HFFc6 (cell line): ENCODE data around the gene PITX2. TPM values are rescaled to one million over a fixed set of nuclear protein-coding genes. Genes with fewer than 3 reads are reported as not detected.

ENCODE experiments used
- DNase-seq: peaks from one replicate; pipeline ENCODE4 v3.0.0-alpha.2; 2018
- H3K27ac Mint-ChIP-seq: 2 replicates; pipeline ENCODE4 v1.8.0; 2020; ENCODE audit warnings: mild to moderate bottlenecking, mixed read lengths
- H3K27me3 Mint-ChIP-seq: 2 replicates; pipeline ENCODE4 v1.8.0; 2021; ENCODE audit warnings: mild to moderate bottlenecking, moderate library complexity, mixed read lengths; ENCODE audit not compliant: insufficient read depth
- H3K36me3 Mint-ChIP-seq: 2 replicates; pipeline ENCODE4 v1.8.0; 2021; ENCODE audit warnings: low read depth, mixed read lengths
- H3K4me1 Mint-ChIP-seq: 2 replicates; pipeline ENCODE4 v1.8.0; 2020; ENCODE audit warnings: low read depth, mixed read lengths
- H3K4me3 Mint-ChIP-seq: 2 replicates; pipeline ENCODE4 v1.8.0; 2020; ENCODE audit warnings: mild to moderate bottlenecking, moderate library complexity, mixed read lengths
- H3K9me3 Mint-ChIP-seq: 2 replicates; pipeline ENCODE4 v1.8.0; 2020; ENCODE audit warnings: mild to moderate bottlenecking, mixed read lengths
- total RNA-seq, 6 experiments: library from RNA; stranded (reverse); fragmentation: NEBNext Ultra II Directional; extraction: Animal tissue kit (Norgen Biotek cat#: 25700); gene quantifications; 2 replicates in 1 of 6; 3 replicates in 5 of 6; pipeline ENCODE4 v1.2.3, GENCODE V29; 2021
- TF ChIP-seq, protein P1 (sequence below): fragments of 200-600 bp; sonication (generic); IDR thresholded peaks from 2 replicates; pipeline ENCODE4 v1.5.0; 2021; ENCODE audit warnings: antibody characterized with exemption, mild to moderate bottlenecking

The PITX2 gene
- total RNA-seq, 6 experiments from 2014 or later = 15.9 to 22.8 (median 17.9) TPM

DNA sequence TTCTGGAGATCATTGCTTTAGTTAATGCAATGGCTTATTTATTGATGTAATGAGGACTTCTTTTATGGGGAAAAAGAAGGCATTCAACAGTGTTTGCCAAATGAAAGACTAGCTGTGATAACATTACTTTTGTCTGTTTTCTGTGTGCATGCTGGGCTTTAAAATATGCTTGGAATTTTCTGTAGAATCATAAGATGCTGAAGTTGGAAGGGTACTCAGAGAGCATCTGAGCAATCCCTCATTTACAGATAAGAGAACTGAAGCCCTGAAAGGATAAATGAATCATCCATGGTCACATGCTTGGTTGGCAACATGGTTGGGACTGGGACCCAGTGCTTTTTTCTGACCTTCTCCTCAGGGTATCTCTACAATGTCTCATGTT, 31.4 kb upstream of the PITX2 start:
- peak overlapping the region; percentile 27; the same call in 1 of the 2 replicates for H3K27ac Mint-ChIP-seq
- H3K4me3 Mint-ChIP-seq = 0 out of 2 replicates have a peak overlapping the region, but pooled peaks have one; percentile 12
- H3K36me3 Mint-ChIP-seq = peaks cover 9% of the 10 kb centered on the region
- H3K9me3 Mint-ChIP-seq = peaks cover 6% of the 10 kb centered on the region
- TF ChIP-seq, protein P1, sequence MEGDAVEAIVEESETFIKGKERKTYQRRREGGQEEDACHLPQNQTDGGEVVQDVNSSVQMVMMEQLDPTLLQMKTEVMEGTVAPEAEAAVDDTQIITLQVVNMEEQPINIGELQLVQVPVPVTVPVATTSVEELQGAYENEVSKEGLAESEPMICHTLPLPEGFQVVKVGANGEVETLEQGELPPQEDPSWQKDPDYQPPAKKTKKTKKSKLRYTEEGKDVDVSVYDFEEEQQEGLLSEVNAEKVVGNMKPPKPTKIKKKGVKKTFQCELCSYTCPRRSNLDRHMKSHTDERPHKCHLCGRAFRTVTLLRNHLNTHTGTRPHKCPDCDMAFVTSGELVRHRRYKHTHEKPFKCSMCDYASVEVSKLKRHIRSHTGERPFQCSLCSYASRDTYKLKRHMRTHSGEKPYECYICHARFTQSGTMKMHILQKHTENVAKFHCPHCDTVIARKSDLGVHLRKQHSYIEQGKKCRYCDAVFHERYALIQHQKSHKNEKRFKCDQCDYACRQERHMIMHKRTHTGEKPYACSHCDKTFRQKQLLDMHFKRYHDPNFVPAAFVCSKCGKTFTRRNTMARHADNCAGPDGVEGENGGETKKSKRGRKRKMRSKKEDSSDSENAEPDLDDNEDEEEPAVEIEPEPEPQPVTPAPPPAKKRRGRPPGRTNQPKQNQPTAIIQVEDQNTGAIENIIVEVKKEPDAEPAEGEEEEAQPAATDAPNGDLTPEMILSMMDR = no peak
- DNase-seq = peak; percentile 40
- H3K27me3 Mint-ChIP-seq = peaks cover 5% of the 10 kb centered on the region
- H3K4me1 Mint-ChIP-seq = peaks cover 23% of the 10 kb centered on the region

DNA sequence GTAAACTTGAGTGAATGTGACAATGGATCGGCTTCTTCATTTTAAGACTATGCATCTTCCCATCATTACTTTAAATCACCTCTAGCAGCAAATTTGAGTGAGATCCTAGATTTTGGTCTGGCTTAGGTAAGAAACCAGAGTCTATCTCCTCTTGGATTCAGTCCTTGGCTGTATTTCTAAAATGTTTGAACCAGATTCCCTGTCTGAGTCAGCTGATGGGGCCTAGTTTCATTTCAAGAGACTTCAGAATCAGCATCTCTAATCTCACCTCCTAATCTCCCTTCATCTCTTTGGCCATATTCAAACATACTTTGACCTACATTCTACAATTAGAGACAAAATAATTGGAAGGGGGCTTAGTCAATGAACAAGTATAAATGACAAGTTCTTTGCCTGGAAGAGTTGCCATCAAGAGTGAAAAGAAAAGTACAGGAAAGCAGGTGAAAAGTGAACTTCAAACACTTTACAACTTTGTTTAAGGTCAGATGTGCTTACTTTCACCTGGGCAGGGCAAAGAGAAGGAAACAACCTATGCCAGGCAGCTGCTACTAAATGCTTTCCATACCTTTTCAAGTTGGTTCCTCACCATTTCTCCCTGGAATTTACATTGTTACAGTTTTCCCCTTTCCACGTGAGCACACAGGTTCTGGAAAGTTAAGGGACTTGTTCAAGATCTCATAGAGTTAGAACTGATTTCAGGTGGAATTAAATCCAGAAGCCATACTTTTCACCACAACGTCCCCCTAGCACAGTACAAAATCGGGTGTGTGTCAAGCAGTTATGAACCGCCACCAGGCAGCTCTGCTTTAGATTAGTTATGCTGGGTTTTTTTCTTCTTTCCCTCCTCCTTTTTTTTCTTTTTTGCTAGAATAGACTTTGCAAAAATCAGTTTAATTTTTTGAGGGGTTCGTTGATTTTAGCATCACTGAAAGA, 30.7 kb upstream of the PITX2 start:
- no peak for DNase-seq
- Mint-ChIP-seq H3K36me3 (peaks cover 4% of the 10 kb centered on the region; the same call in 1 of the 2 replicates), H3K27ac (peak overlapping the region; percentile 27; the same call in 1 of the 2 replicates), H3K27me3 (peaks cover 5% of the 10 kb centered on the region; the same call in 1 of the 2 replicates), H3K4me3 (0 out of 2 replicates have a peak overlapping the region, but pooled peaks have one; percentile 12), H3K4me1 (peaks cover 23% of the 10 kb centered on the region), H3K9me3 (peaks cover under 1% of the 10 kb centered on the region; the same call in 1 of the 2 replicates)
- TF ChIP-seq, protein P1 = no peak

DNA sequence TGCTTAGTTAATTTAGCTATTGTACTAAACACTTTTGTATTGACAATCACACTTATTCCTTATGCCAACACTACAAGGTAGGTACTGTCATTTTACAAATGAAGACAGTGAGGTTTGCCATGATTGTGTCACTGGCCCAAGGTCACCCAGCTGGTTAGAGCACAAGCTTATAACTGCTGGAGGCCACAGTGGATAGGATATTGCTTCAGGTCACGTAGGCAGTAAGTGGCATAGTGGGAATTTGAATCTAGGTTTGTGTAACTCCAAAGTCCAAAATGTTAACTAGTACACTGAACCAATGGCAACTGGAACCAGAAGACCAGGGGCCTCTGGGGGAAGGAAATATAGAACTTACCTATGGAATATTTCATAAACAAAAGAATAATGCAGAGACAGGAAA, 21.1 kb upstream of the PITX2 start:
- Mint-ChIP-seq H3K4me3 (no peak overlapping the region), H3K36me3 (peaks cover 13% of the 10 kb centered on the region), H3K27me3 (peaks cover 29% of the 10 kb centered on the region), H3K4me1 (peaks cover 10% of the 10 kb centered on the region), H3K9me3 (peaks cover 6% of the 10 kb centered on the region; the same call in 1 of the 2 replicates), H3K27ac (no peak overlapping the region)
- TF ChIP-seq, protein P1 = no peak
- no peak for DNase-seq

DNA sequence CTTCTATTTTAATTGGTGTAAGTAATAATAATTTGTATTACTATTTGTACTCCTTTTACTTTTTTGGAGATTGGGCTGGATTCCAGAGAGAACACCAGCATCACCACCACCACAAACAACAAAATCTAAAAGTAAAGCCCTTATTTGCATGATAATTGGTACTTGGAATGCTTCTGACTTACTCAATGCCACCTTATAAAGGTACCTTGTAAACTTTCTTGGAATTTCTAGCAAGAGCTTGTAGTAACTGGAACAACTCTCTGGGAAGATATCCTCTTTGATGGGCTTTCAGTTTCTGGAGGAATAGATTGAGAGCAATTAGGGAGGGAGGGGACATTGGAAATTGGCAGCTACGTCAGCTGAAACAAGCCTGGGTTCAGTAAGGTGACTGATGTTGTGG, 20.2 kb upstream of the PITX2 start:
- H3K27me3 Mint-ChIP-seq = peaks cover 34% of the 10 kb centered on the region
- no peak overlapping the region for H3K4me3 Mint-ChIP-seq
- DNase-seq = no peak
- H3K36me3 Mint-ChIP-seq = peaks cover 18% of the 10 kb centered on the region
- H3K4me1 Mint-ChIP-seq = peaks cover 19% of the 10 kb centered on the region
- TF ChIP-seq, protein P1 = no peak
- H3K27ac Mint-ChIP-seq = no peak overlapping the region
- H3K9me3 Mint-ChIP-seq = peaks cover 7% of the 10 kb centered on the region; the same call in 1 of the 2 replicates

DNA sequence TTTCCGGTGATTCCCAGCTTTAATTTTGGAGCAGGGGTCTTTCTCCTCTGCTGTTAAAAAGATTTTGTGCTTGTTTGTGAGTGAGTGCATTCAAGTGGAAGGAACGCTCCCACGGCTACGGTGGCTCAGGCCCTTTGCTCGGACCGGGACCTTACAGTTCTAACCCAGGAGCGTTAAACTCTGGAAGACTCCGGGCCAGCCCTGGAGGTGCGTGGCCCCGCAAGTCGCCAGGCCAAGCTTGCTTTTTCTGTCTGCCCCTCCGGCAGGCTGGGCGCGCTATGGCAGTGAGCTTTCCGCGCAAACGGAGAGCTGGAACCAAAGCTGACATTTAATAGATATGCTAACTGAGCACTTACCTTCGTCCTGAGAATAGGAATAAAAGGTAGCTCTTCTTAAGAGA, 18.3 kb upstream of the PITX2 start:
- Mint-ChIP-seq H3K9me3 (peaks cover 7% of the 10 kb centered on the region; the same call in 1 of the 2 replicates), H3K27me3 (peaks cover 42% of the 10 kb centered on the region), H3K4me3 (no peak overlapping the region), H3K4me1 (peaks cover 32% of the 10 kb centered on the region), H3K36me3 (peaks cover 18% of the 10 kb centered on the region), H3K27ac (no peak overlapping the region)
- no peak for DNase-seq
- TF ChIP-seq, protein P1 = no peak
